Activated CD8-positive, alpha-beta memory T cell treated with anti-CD3 and anti-CD28 coated beads, Interleukin-2, amount 50 U/mL, for 24 hours (primary cell): Measurements from ENCODE around the gene MAMLD1.

Experiments used
- DNase-seq: peaks from one replicate; pipeline ENCODE4 v3.0.0-alpha.2; 2020; ENCODE audit errors: extremely low read depth

The MAMLD1 gene

GRCh38 chrX:150531467-150531866, 168.3 kb downstream of the MAMLD1 start:
- no peak for DNase-seq

GRCh38 chrX:150533863-150534262, 170.7 kb downstream of the MAMLD1 start:
- DNase-seq = no peak

- DNase-seq = no peak
Observed at GRCh38 chrX:150536455-150537116, 173.5 kb downstream of the MAMLD1 start.

GRCh38 chrX:150537851-150538250, 174.7 kb downstream of the MAMLD1 start:
- no peak for DNase-seq

- DNase-seq = no peak
Observed at GRCh38 chrX:150540965-150541364, 177.8 kb downstream of the MAMLD1 start.

- no peak for DNase-seq
Observed at GRCh38 chrX:150542846-150543229, 179.7 kb downstream of the MAMLD1 start.

GRCh38 chrX:150543230-150544155, 180.4 kb downstream of the MAMLD1 start:
- no peak for DNase-seq

- DNase-seq = no peak
Observed at GRCh38 chrX:150544222-150544787, 181.2 kb downstream of the MAMLD1 start.

- no peak for DNase-seq
Observed at GRCh38 chrX:150544835-150545770, 182.0 kb downstream of the MAMLD1 start.

GRCh38 chrX:150546711-150547153, 183.6 kb downstream of the MAMLD1 start:
- DNase-seq = no peak

- no peak for DNase-seq
Observed at GRCh38 chrX:150547375-150548115, 184.4 kb downstream of the MAMLD1 start.

- no peak for DNase-seq
Observed at GRCh38 chrX:150548251-150548650, 185.1 kb downstream of the MAMLD1 start.

- no peak for DNase-seq
Observed at GRCh38 chrX:150548684-150549083, 185.6 kb downstream of the MAMLD1 start.

- DNase-seq = no peak
Observed at GRCh38 chrX:150551963-150552362, 188.8 kb downstream of the MAMLD1 start.

GRCh38 chrX:150558424-150558823, 195.3 kb downstream of the MAMLD1 start:
- no peak for DNase-seq
